Glutamatergic neuron (in vitro differentiated cells): ENCODE data around the gene FAF2. TPM values are rescaled to one million over a fixed set of nuclear protein-coding genes. Genes with fewer than 3 reads are reported as not detected.

Experiments
- DNase-seq: peaks from one replicate; pipeline ENCODE4 v3.0.0; 2022
- H3K27ac Mint-ChIP-seq: one replicate; pipeline ENCODE4 v1.8.0; 2020; ENCODE audit warnings: mild to moderate bottlenecking, mixed read lengths, inconsistent platforms; ENCODE audit not compliant: unreplicated experiment
- H3K27me3 Mint-ChIP-seq: one replicate; pipeline ENCODE4 v1.8.0; 2020; ENCODE audit warnings: mild to moderate bottlenecking, moderate library complexity, mixed read lengths, inconsistent platforms; ENCODE audit not compliant: unreplicated experiment
- H3K36me3 Mint-ChIP-seq: one replicate; pipeline ENCODE4 v1.8.0; 2020; ENCODE audit warnings: mild to moderate bottlenecking, mixed read lengths, inconsistent platforms; ENCODE audit not compliant: unreplicated experiment
- H3K4me1 Mint-ChIP-seq: one replicate; pipeline ENCODE4 v1.8.0; 2020; ENCODE audit warnings: mild to moderate bottlenecking, low read depth, mixed read lengths, inconsistent platforms; ENCODE audit not compliant: unreplicated experiment
- H3K4me3 Mint-ChIP-seq: one replicate; pipeline ENCODE4 v1.8.0; 2020; ENCODE audit warnings: mild to moderate bottlenecking, mixed read lengths, inconsistent platforms; ENCODE audit not compliant: unreplicated experiment
- H3K9me3 Mint-ChIP-seq: one replicate; pipeline ENCODE4 v1.8.0; 2020; ENCODE audit warnings: mild to moderate bottlenecking, moderate library complexity, mixed read lengths, inconsistent platforms; ENCODE audit not compliant: unreplicated experiment
- CTCF ChIP-seq: fragments of 200-600 bp; sonication (generic); IDR thresholded peaks from one replicate; pipeline ENCODE4 v1.5.0; 2021; ENCODE audit not compliant: partially characterized antibody, unreplicated experiment
- total RNA-seq: library from RNA; stranded (reverse); fragmentation: NEBNext Ultra II Directional; extraction: Animal tissue kit (Norgen Biotek cat#: 25700); gene quantifications from one replicate; pipeline ENCODE4 v1.2.1, GENCODE V29; 2021; ENCODE audit not compliant: unreplicated experiment

Gene FAF2
- total RNA-seq, 1 donor from 2014 or later = 52.9 TPM

- H3K27me3 Mint-ChIP-seq = no peaks in the 10 kb centered on the region
- peaks cover 2% of the 10 kb centered on the region for H3K9me3 Mint-ChIP-seq
- DNase-seq = no peak
- TF ChIP-seq CTCF = no peak
- H3K27ac Mint-ChIP-seq = no peak overlapping the region
- H3K36me3 Mint-ChIP-seq = no peaks in the 10 kb centered on the region
- H3K4me3 Mint-ChIP-seq = no peak overlapping the region
- no peaks in the 10 kb centered on the region for H3K4me1 Mint-ChIP-seq
These were observed 49.7 kb downstream of the FAF2 start for GRCh38 chr5:176497852-176498251.

- no peaks in the 10 kb centered on the region for H3K27me3 Mint-ChIP-seq
- H3K9me3 Mint-ChIP-seq = peaks cover 2% of the 10 kb centered on the region
- no peak for TF ChIP-seq CTCF
- no peaks in the 10 kb centered on the region for H3K4me1 Mint-ChIP-seq
- no peak overlapping the region for H3K4me3 Mint-ChIP-seq
- no peaks in the 10 kb centered on the region for H3K36me3 Mint-ChIP-seq
- DNase-seq = no peak
- H3K27ac Mint-ChIP-seq = no peak overlapping the region
These were observed 51.1 kb downstream of the FAF2 start for GRCh38 chr5:176499273-176499672.

- no peak overlapping the region for H3K27ac Mint-ChIP-seq
- H3K9me3 Mint-ChIP-seq = peaks cover 2% of the 10 kb centered on the region
- H3K4me1 Mint-ChIP-seq = no peaks in the 10 kb centered on the region
- peaks cover 1% of the 10 kb centered on the region for H3K27me3 Mint-ChIP-seq
- no peak for DNase-seq
- TF ChIP-seq CTCF = no peak
- no peak overlapping the region for H3K4me3 Mint-ChIP-seq
- no peaks in the 10 kb centered on the region for H3K36me3 Mint-ChIP-seq
These were observed 52.3 kb downstream of the FAF2 start for GRCh38 chr5:176500511-176500910.

GRCh38 chr5:176501333-176501732 is 53.1 kb downstream of the FAF2 start:
- Mint-ChIP-seq H3K4me3 (no peak overlapping the region), H3K36me3 (no peaks in the 10 kb centered on the region), H3K9me3 (peaks cover under 1% of the 10 kb centered on the region), H3K4me1 (no peaks in the 10 kb centered on the region), H3K27me3 (peaks cover 2% of the 10 kb centered on the region), H3K27ac (no peak overlapping the region)
- DNase-seq = no peak
- no peak for TF ChIP-seq CTCF

GRCh38 chr5:176503496-176503895 is 55.3 kb downstream of the FAF2 start:
- no peaks in the 10 kb centered on the region for H3K9me3 Mint-ChIP-seq
- DNase-seq = no peak
- no peak overlapping the region for H3K27ac Mint-ChIP-seq
- H3K4me1 Mint-ChIP-seq = no peaks in the 10 kb centered on the region
- H3K4me3 Mint-ChIP-seq = no peak overlapping the region
- TF ChIP-seq CTCF = no peak
- peaks cover 2% of the 10 kb centered on the region for H3K27me3 Mint-ChIP-seq
- no peaks in the 10 kb centered on the region for H3K36me3 Mint-ChIP-seq
